Ishikawa (cell line): ENCODE data around the gene TGM4.

ENCODE experiments used
- EP300 ChIP-seq: IDR thresholded peaks from 2 replicates; pipeline ENCODE4 v1.6.1; 2012; ENCODE audit warnings: borderline replicate concordance
- MAX ChIP-seq: IDR thresholded peaks from 2 replicates; pipeline ENCODE4 v1.6.1; 2012
- TCF12 ChIP-seq: IDR thresholded peaks from 2 replicates; pipeline ENCODE4 v1.6.1; 2012; ENCODE audit warnings: low read depth

GRCh38 chr3:44907612-44908011 is 33.2 kb downstream of the TGM4 start:
- TF ChIP-seq MAX = no peak
- no peak for TF ChIP-seq TCF12
- TF ChIP-seq EP300 = no peak
